ENCODE data around the gene DIS3L2. TPM values are rescaled to one million over a fixed set of nuclear protein-coding genes. Genes with fewer than 3 reads are reported as not detected.

Gene DIS3L2
- total RNA-seq, 1 donor from 2014 or later: 30.2 TPM

- H3K27ac Mint-ChIP-seq: no peak overlapping the region
- peaks cover 7% of the 10 kb centered on the region for H3K4me1 Mint-ChIP-seq (ENCODE audit: low read depth)
- H3K27me3 Mint-ChIP-seq (ENCODE audit: low read depth): no peaks in the 10 kb centered on the region
- intact Hi-C loops (cut with micrococcal nuclease): no loop called here
- H3K36me3 Mint-ChIP-seq (ENCODE audit: low read depth): no peaks in the 10 kb centered on the region
- no peak overlapping the region for H3K4me3 Mint-ChIP-seq (ENCODE audit: low read depth)
- DNase-seq (ENCODE audit: low spot score): no peak
- H3K9me3 Mint-ChIP-seq: no peaks in the 10 kb centered on the region
Observed at GRCh38 chr2:232213176-232213575, 251.7 kb downstream of the DIS3L2 start.

GRCh38 chr2:232214053-232214452 lies 252.5 kb downstream of the DIS3L2 start:
- peaks cover 9% of the 10 kb centered on the region for H3K4me1 Mint-ChIP-seq (ENCODE audit: low read depth)
- no peak for DNase-seq (ENCODE audit: low spot score)
- H3K27ac Mint-ChIP-seq: no peak overlapping the region
- no peaks in the 10 kb centered on the region for H3K36me3 Mint-ChIP-seq (ENCODE audit: low read depth)
- H3K27me3 Mint-ChIP-seq (ENCODE audit: low read depth): no peaks in the 10 kb centered on the region
- no peak overlapping the region for H3K4me3 Mint-ChIP-seq (ENCODE audit: low read depth)
- intact Hi-C loops (cut with micrococcal nuclease): no loop called here
- H3K9me3 Mint-ChIP-seq: no peaks in the 10 kb centered on the region

- intact Hi-C loops (cut with micrococcal nuclease): no loop called here
- Mint-ChIP-seq H3K27ac (no peak overlapping the region), H3K4me1 (ENCODE audit: low read depth) (peaks cover 16% of the 10 kb centered on the region), H3K27me3 (ENCODE audit: low read depth) (no peaks in the 10 kb centered on the region), H3K4me3 (ENCODE audit: low read depth) (no peak overlapping the region), H3K36me3 (ENCODE audit: low read depth) (no peaks in the 10 kb centered on the region), H3K9me3 (no peaks in the 10 kb centered on the region)
- DNase-seq (ENCODE audit: low spot score): no peak
Observed at GRCh38 chr2:232216028-232216427, 254.5 kb downstream of the DIS3L2 start.

- H3K36me3 Mint-ChIP-seq (ENCODE audit: low read depth): no peaks in the 10 kb centered on the region
- DNase-seq (ENCODE audit: low spot score): no peak
- H3K4me1 Mint-ChIP-seq (ENCODE audit: low read depth): peaks cover 10% of the 10 kb centered on the region
- intact Hi-C loops (cut with micrococcal nuclease): no loop called here
- H3K27ac Mint-ChIP-seq: no peak overlapping the region
- H3K4me3 Mint-ChIP-seq (ENCODE audit: low read depth): no peak overlapping the region
- H3K9me3 Mint-ChIP-seq: no peaks in the 10 kb centered on the region
- no peaks in the 10 kb centered on the region for H3K27me3 Mint-ChIP-seq (ENCODE audit: low read depth)
Observed at GRCh38 chr2:232218778-232219495, 257.4 kb downstream of the DIS3L2 start.

GRCh38 chr2:232219496-232219870 lies 258.0 kb downstream of the DIS3L2 start:
- no peaks in the 10 kb centered on the region for H3K9me3 Mint-ChIP-seq
- H3K27ac Mint-ChIP-seq: no peak overlapping the region
- H3K27me3 Mint-ChIP-seq (ENCODE audit: low read depth): no peaks in the 10 kb centered on the region
- peaks cover 10% of the 10 kb centered on the region for H3K4me1 Mint-ChIP-seq (ENCODE audit: low read depth)
- no peak for DNase-seq (ENCODE audit: low spot score)
- intact Hi-C loops (cut with micrococcal nuclease): no loop called here
- no peak overlapping the region for H3K4me3 Mint-ChIP-seq (ENCODE audit: low read depth)
- H3K36me3 Mint-ChIP-seq (ENCODE audit: low read depth): no peaks in the 10 kb centered on the region

- intact Hi-C loops (cut with micrococcal nuclease): no loop called here
- no peaks in the 10 kb centered on the region for H3K27me3 Mint-ChIP-seq (ENCODE audit: low read depth)
- H3K9me3 Mint-ChIP-seq: no peaks in the 10 kb centered on the region
- no peak for DNase-seq (ENCODE audit: low spot score)
- H3K36me3 Mint-ChIP-seq (ENCODE audit: low read depth): no peaks in the 10 kb centered on the region
- no peak overlapping the region for H3K4me3 Mint-ChIP-seq (ENCODE audit: low read depth)
- H3K27ac Mint-ChIP-seq: no peak overlapping the region
- H3K4me1 Mint-ChIP-seq (ENCODE audit: low read depth): peaks cover 10% of the 10 kb centered on the region
Observed at GRCh38 chr2:232219932-232220331, 258.4 kb downstream of the DIS3L2 start.

- intact Hi-C loops (cut with micrococcal nuclease): loop anchor here (5.0 kb wide), 1 partner anchor 318 kb away; no protein-coding TSS in a partner anchor
- no peaks in the 10 kb centered on the region for H3K4me1 Mint-ChIP-seq (ENCODE audit: low read depth)
- DNase-seq (ENCODE audit: low spot score): no peak
- no peaks in the 10 kb centered on the region for H3K27me3 Mint-ChIP-seq (ENCODE audit: low read depth)
- no peaks in the 10 kb centered on the region for H3K36me3 Mint-ChIP-seq (ENCODE audit: low read depth)
- no peak overlapping the region for H3K4me3 Mint-ChIP-seq (ENCODE audit: low read depth)
- no peaks in the 10 kb centered on the region for H3K9me3 Mint-ChIP-seq
- H3K27ac Mint-ChIP-seq: no peak overlapping the region
Observed at GRCh38 chr2:232225429-232225828, 263.9 kb downstream of the DIS3L2 start.

- no peaks in the 10 kb centered on the region for H3K9me3 Mint-ChIP-seq
Observed at GRCh38 chr2:232225895-232226294, 264.4 kb downstream of the DIS3L2 start.

GRCh38 chr2:232228332-232228731 lies 266.8 kb downstream of the DIS3L2 start:
- intact Hi-C loops (cut with micrococcal nuclease): loop anchor here (5.0 kb wide), 1 partner anchor 321 kb away; no protein-coding TSS in a partner anchor
- no peak for DNase-seq (ENCODE audit: low spot score)
- Mint-ChIP-seq H3K4me3 (ENCODE audit: low read depth) (no peak overlapping the region), H3K9me3 (no peaks in the 10 kb centered on the region), H3K27me3 (ENCODE audit: low read depth) (no peaks in the 10 kb centered on the region), H3K36me3 (ENCODE audit: low read depth) (no peaks in the 10 kb centered on the region), H3K27ac (no peak overlapping the region), H3K4me1 (ENCODE audit: low read depth) (peaks cover 10% of the 10 kb centered on the region)

More at GRCh38 chr2:232225895-232226294, 264.4 kb downstream of the DIS3L2 start:
- DNase-seq (ENCODE audit: low spot score): no peak
- Mint-ChIP-seq H3K4me1 (ENCODE audit: low read depth) (no peaks in the 10 kb centered on the region), H3K4me3 (ENCODE audit: low read depth) (no peak overlapping the region), H3K27me3 (ENCODE audit: low read depth) (no peaks in the 10 kb centered on the region), H3K27ac (no peak overlapping the region), H3K36me3 (ENCODE audit: low read depth) (no peaks in the 10 kb centered on the region)
- intact Hi-C loops (cut with micrococcal nuclease): loop anchor here (5.0 kb wide), 1 partner anchor 319 kb away; no protein-coding TSS in a partner anchor

GRCh38 chr2:232228971-232229894 lies 267.7 kb downstream of the DIS3L2 start:
- intact Hi-C loops (cut with micrococcal nuclease): loop anchor here (5.0 kb wide), 1 partner anchor 322 kb away; no protein-coding TSS in a partner anchor
- no peaks in the 10 kb centered on the region for H3K9me3 Mint-ChIP-seq

GRCh38 chr2:232229911-232230310 lies 268.4 kb downstream of the DIS3L2 start:
- intact Hi-C loops (cut with micrococcal nuclease): loop anchor here (5.0 kb wide), 1 partner anchor 323 kb away; no protein-coding TSS in a partner anchor
- no peak for DNase-seq (ENCODE audit: low spot score)
- no peaks in the 10 kb centered on the region for H3K9me3 Mint-ChIP-seq
- H3K4me3 Mint-ChIP-seq (ENCODE audit: low read depth): no peak overlapping the region
- H3K27me3 Mint-ChIP-seq (ENCODE audit: low read depth): no peaks in the 10 kb centered on the region
- no peak overlapping the region for H3K27ac Mint-ChIP-seq
- H3K4me1 Mint-ChIP-seq (ENCODE audit: low read depth): peaks cover 10% of the 10 kb centered on the region
- no peaks in the 10 kb centered on the region for H3K36me3 Mint-ChIP-seq (ENCODE audit: low read depth)

More at GRCh38 chr2:232228971-232229894, 267.7 kb downstream of the DIS3L2 start:
- H3K27me3 Mint-ChIP-seq (ENCODE audit: low read depth): no peaks in the 10 kb centered on the region
- H3K4me1 Mint-ChIP-seq (ENCODE audit: low read depth): peaks cover 10% of the 10 kb centered on the region
- H3K27ac Mint-ChIP-seq: no peak overlapping the region
- no peak overlapping the region for H3K4me3 Mint-ChIP-seq (ENCODE audit: low read depth)
- no peaks in the 10 kb centered on the region for H3K36me3 Mint-ChIP-seq (ENCODE audit: low read depth)
- DNase-seq (ENCODE audit: low spot score): no peak

GRCh38 chr2:232230560-232230959 lies 269.0 kb downstream of the DIS3L2 start:
- Mint-ChIP-seq H3K36me3 (ENCODE audit: low read depth) (no peaks in the 10 kb centered on the region), H3K27me3 (ENCODE audit: low read depth) (no peaks in the 10 kb centered on the region), H3K4me3 (ENCODE audit: low read depth) (no peak overlapping the region), H3K27ac (no peak overlapping the region), H3K9me3 (no peaks in the 10 kb centered on the region), H3K4me1 (ENCODE audit: low read depth) (peaks cover 10% of the 10 kb centered on the region)
- intact Hi-C loops (cut with micrococcal nuclease): no loop called here
- DNase-seq (ENCODE audit: low spot score): no peak

GRCh38 chr2:232231554-232231953 lies 270.0 kb downstream of the DIS3L2 start:
- H3K4me3 Mint-ChIP-seq (ENCODE audit: low read depth): no peak overlapping the region
- H3K4me1 Mint-ChIP-seq (ENCODE audit: low read depth): peaks cover 13% of the 10 kb centered on the region
- intact Hi-C loops (cut with micrococcal nuclease): no loop called here
- H3K27ac Mint-ChIP-seq: no peak overlapping the region
- DNase-seq (ENCODE audit: low spot score): no peak
- H3K9me3 Mint-ChIP-seq: no peaks in the 10 kb centered on the region
- H3K36me3 Mint-ChIP-seq (ENCODE audit: low read depth): no peaks in the 10 kb centered on the region
- no peaks in the 10 kb centered on the region for H3K27me3 Mint-ChIP-seq (ENCODE audit: low read depth)

All from activated T-helper 2 cell treated with anti-CD3 and anti-CD28 coated beads, Interferon-gamma antibody, Interleukin-2, Interleukin-4, amounts not matched to agents 10 μg/mL and 5 μg/mL and 100 μg/mL, durations not matched to agents 14 hours and 24 hours and 36 hours (primary cell).